NK-92 treated with Interleukin-12 subunit alpha and Interleukin-12 subunit beta, amount 100 ng/mL, for 24 hours (cell line): ENCODE results near the gene SNX27.
"Not testable (repeated sequence)": the region's sequence is repeated elsewhere in the genome, so short reads cannot be mapped to it uniquely, and the experiment has no call there.

Experiments used
- DNase-seq: peaks from one replicate; lab custom pipeline; 2025; lab: John Stamatoyannopoulos, UW

SNX27 gene

DNA sequence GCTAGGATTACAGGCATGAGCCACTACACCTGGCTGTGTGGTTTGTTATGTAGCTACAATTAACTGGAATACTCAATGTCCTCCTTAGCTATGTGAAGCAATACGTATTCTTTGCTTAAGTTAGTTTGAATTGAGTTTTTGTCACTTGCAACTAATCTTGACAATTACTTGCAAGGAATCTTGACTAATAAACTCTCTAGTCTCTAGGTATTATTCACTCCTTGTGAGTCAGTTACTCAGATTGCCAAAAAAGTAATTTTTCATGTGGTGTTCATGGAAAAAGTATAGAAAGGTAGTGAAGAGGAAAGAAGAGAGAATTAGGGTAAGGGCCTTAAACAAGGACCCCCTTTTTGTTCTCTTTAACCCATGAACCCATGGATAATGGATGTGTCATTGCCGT is 7.6 kb upstream of the SNX27 start:
- no peak for DNase-seq

DNA sequence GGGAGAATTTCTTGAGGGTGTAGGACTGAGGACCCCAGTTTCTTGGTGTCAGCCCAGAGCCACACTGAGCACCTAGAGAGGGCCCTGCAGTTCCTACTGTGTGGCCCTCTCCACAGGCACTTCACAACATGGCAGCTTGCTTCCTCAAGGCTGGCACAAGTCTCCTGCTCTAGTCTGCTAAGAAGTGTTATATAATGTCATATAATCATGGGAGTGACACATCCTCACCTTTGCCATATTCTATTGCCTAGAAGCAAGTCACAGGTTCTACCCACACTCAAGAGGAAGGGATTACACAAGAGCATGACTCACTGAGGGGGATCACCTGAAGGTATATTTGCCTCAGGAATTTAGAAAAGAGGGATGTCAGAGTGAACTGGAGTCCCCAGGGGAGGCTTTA is 5.5 kb upstream of the SNX27 start:
- peak; percentile 26 for DNase-seq

GRCh38 chr1:151606857-151607256 is 5.0 kb upstream of the SNX27 start:
- no peak for DNase-seq

DNA sequence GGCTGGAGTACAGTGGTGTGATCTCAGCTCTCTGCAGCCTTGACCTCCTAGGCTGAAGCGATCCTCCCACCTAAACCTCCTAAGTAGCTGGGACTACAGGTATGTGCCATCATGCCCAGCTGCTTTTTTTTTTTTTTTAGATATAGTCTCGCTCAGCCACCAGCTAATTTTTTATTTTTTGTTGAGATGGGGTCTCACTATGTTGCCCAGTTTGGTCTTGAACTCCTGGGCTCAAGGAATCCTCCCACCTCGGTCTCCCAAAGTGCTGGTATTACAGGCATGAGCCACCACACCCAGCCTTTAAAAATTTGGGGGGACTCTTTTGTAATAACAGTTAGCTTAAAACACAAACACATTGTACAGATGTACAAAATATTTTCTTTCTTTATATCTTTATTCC is 1.7 kb upstream of the SNX27 start:
- no peak for DNase-seq

GRCh38 chr1:151611288-151611790 is 511 bp upstream of the SNX27 start:
- DNase-seq: no peak

GRCh38 chr1:151612501-151613281 is 841 bp downstream of the SNX27 start:
- DNase-seq: peak; percentile 28

GRCh38 chr1:151613282-151613780 is 1.5 kb downstream of the SNX27 start:
- no peak for DNase-seq

- no peak for DNase-seq
Measured at GRCh38 chr1:151615711-151616504, 4.1 kb downstream of the SNX27 start.

GRCh38 chr1:151616505-151616849 is 4.6 kb downstream of the SNX27 start:
- DNase-seq: no peak

DNA sequence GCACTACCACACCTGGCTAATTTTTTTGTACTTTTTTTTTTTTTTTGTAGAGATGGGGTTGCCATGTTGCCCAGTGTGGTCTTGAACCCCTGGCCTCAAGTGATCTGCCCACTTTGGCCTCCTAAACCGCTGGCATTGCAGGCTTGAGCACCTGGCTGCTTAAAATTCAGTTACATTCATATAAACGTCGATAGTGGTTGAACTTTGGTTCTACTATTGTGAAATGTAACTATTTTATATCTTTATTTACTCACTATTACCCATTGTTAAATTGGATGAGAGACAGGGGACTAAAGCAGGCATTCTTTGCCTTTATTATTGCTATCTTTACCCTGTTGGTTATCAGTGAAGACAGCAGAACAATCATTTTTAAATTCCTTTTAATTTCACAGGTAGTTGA is 6.2 kb downstream of the SNX27 start:
- DNase-seq: no peak

- DNase-seq: no peak
Measured at GRCh38 chr1:151618470-151618869, 6.6 kb downstream of the SNX27 start.

GRCh38 chr1:151618996-151619395 is 7.1 kb downstream of the SNX27 start:
- DNase-seq: not testable (repeated sequence)

DNA sequence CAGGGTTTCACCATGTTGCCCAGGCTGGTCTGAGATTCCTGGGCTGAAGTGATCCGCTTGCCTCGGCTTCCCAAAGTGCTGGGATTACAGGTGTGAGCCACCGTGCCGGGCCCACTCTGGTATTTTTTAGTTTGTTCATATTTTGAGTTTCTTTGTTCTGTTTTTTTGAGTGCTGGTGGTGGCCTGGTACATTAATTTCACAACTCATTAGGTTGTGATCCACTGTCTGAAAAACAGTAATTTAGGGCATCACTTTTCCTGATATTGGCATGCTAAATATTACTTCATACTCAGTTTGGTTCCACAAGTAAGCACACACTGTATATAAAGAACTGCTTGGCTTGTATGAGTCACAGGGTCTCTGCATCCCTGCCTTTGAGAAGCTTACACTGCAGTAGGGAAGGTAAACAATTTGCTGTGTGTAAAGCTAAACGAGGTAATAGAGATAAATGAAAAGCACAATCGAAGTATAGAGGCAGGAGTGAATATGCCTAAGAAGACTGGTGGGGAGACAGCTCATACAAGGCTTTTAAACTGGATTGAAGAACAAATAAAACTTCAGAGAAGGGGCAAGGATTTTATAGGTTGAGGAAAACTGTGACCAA is 7.7 kb downstream of the SNX27 start:
- no peak for DNase-seq

DNA sequence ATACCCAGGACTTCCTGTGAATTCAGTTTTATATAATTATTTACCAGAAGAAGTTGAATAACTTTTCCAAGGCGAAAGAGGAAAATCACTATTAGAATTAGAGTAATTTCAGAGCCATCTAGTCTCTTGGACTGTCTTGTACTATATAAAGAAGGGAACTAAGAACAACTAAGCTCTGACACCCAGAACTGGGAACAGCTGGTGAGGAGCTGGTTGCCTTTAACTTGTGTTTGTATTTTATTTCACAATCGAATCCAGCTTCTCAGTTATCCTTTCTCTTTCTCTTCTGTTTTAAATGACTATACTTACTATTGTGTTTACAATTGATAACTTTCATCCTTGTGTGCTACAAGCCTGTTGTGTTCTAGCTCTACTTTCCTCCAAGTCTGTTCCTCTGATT is 8.4 kb downstream of the SNX27 start:
- DNase-seq: no peak

GRCh38 chr1:151621351-151621750 is 9.5 kb downstream of the SNX27 start:
- no peak for DNase-seq

DNA sequence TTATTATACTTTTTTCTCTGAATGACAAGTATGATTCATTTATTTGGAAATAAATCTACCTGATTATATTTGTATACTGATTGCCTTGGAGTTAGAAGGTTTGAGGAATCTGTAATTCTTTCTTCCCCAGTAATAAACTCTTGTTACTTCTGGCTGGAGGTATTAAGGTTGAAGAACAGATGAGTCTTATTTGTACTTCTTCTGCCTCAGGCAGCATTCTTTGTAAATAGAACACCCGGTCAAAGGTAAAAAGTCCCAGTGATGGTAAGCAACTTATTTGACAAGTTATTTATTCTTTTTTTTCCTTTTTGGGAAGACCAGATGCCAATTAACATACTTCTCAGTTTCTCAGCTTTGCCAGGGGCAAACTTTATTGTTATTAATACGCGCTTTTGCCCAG is 12.9 kb downstream of the SNX27 start:
- DNase-seq: no peak

GRCh38 chr1:151626740-151627334 is 15.0 kb downstream of the SNX27 start:
- no peak for DNase-seq

DNA sequence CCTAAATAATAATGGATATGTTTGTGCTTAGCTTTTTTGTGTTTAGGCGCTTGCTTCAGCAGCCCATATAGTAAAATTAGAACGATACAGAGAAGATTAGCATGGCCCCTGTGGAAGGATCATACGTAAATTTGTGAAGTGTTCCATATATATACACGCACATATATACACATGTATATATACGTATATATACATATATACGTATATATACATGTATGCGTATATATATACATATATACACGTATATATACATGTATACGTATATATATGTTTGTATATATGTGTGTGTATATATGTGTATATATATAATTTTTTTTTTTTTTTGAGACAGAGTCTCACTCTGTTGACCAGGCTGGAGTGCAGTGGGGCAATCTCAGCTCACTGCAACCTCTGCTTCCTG is 17.4 kb downstream of the SNX27 start:
- DNase-seq: no peak

GRCh38 chr1:151635479-151636072 is 23.7 kb downstream of the SNX27 start:
- no peak for DNase-seq

DNA sequence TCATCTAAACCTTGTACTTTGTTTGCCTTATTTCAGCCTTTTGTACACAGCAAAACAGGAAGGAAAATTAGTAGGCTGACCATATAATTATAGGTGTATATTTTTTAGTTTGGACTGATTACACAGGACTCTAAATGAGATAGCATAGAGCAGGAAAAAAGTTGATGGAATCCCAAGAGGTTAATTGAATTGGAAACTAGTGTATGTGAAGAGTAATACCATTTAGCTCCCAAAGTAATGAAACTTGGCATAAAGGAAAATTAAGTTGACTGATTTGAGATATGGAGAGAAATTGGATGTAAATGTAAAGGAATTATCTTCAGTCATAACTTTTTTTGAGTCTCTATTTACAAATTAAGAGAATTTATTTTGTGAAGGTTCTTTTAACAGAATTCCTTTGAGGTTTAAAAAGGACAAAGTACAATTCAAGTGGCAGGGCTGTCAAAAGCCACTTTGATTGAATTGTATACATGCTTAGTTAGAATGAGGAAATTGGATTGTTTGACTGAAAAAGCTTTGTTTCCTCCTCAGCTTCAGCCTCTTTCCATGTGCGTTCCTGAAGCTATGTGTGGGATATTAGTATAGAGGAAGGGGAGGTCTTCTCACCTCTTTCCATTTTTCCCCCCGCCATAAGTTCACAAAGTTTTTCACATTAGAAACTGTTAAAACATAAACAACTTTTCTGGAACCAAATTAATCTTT is 26.4 kb downstream of the SNX27 start:
- no peak for DNase-seq

DNA sequence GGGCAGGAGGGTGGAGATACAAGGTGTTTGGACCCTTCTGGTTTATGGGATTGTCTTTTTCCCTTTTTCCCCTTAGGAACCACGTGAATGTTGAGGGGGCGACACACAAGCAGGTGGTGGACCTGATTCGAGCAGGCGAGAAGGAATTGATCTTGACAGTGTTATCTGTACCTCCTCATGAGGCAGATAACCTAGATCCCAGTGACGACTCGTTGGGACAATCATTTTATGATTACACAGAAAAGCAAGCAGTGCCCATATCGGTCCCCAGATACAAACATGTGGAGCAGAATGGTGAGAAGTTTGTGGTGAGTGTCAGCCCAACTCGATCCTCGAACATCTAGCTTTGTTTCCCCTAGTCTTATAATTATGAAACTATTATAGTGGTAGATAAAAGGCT is 27.0 kb downstream of the SNX27 start:
- no peak for DNase-seq
